PC-3 (cell line): ENCODE data around the gene TM4SF20.

Experiments used
- EZH2 ChIP-seq: fragments of 300-600 bp; sonication (generic); IDR thresholded peaks from one replicate; pipeline ENCODE4 v1.6.1; 2017; ENCODE audit warnings: antibody characterized with exemption, mild to moderate bottlenecking, low read length; ENCODE audit not compliant: unreplicated experiment
- TF ChIP-seq, protein P1 (sequence below): fragments of 300-600 bp; sonication (generic); conservative IDR thresholded peaks from 2 replicates; pipeline ENCODE4 v1.5.1; 2017; ENCODE audit warnings: antibody characterized with exemption, low read depth, mild to moderate bottlenecking, low read length

DNA sequence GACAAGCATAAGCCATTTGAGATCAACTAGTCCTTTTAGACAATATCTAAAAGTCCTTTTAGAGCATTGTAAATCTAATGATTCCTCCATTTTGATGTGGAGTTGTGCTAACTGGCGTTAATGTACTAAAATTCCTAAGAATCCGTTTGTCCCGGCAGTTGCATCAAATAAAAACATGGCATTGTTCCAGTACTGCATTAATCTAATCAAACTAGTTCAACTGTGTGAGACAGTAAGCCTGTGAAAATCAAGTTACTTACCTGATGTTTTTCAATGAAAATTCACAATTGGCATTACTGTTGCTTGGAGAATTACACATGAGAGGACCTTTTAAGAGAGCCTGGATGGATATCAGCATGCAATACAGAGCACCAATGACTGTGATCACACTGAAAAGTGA, 13.3 kb downstream of the TM4SF20 start:
- TF ChIP-seq, protein P1, sequence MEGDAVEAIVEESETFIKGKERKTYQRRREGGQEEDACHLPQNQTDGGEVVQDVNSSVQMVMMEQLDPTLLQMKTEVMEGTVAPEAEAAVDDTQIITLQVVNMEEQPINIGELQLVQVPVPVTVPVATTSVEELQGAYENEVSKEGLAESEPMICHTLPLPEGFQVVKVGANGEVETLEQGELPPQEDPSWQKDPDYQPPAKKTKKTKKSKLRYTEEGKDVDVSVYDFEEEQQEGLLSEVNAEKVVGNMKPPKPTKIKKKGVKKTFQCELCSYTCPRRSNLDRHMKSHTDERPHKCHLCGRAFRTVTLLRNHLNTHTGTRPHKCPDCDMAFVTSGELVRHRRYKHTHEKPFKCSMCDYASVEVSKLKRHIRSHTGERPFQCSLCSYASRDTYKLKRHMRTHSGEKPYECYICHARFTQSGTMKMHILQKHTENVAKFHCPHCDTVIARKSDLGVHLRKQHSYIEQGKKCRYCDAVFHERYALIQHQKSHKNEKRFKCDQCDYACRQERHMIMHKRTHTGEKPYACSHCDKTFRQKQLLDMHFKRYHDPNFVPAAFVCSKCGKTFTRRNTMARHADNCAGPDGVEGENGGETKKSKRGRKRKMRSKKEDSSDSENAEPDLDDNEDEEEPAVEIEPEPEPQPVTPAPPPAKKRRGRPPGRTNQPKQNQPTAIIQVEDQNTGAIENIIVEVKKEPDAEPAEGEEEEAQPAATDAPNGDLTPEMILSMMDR, result no peak
- no peak for TF ChIP-seq EZH2
